HG02610 (cell line): Measurements from ENCODE around the gene ADGRA1.

ENCODE experiments used
- ATAC-seq: cut with Tn5 transposase; IDR thresholded peaks from one replicate; pipeline ENCODE4 v1.9.1; 2021; ENCODE audit warnings: mild to moderate bottlenecking, moderate library complexity; ENCODE audit not compliant: unreplicated experiment

ADGRA1 gene

DNA sequence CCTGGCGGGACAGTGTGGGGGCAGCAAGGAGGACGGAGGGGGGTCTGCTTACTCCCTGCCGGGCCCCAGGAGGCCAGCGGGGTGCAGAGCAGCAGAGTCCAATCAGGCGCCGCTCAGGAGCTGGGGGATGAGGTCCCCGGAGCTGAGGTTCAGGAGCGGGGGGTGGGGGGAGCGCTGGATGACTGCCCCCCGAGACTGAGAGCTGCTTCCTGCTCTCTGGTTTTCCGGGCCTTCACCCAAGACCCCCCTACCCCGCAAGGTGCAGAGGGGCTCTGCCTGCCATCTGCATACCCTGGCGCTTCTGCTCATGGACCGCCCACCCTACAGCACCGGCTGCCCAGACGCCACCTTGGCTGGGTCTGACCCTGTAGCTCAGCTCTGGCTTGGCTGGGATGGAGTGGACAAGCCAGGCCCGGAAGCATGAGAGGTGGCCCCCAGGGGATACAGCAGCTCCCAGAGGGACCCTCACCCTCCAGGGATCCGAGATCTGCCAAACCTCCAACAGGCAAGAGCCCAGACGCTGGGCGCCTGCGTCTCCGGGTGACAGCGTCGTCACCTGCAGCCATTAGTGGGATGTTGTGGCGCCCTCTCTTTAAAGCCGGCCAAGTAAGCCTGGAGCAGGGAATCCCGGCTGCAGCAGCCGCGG is 73.2 kb downstream of the ADGRA1 start:
- ATAC-seq: no peak

DNA sequence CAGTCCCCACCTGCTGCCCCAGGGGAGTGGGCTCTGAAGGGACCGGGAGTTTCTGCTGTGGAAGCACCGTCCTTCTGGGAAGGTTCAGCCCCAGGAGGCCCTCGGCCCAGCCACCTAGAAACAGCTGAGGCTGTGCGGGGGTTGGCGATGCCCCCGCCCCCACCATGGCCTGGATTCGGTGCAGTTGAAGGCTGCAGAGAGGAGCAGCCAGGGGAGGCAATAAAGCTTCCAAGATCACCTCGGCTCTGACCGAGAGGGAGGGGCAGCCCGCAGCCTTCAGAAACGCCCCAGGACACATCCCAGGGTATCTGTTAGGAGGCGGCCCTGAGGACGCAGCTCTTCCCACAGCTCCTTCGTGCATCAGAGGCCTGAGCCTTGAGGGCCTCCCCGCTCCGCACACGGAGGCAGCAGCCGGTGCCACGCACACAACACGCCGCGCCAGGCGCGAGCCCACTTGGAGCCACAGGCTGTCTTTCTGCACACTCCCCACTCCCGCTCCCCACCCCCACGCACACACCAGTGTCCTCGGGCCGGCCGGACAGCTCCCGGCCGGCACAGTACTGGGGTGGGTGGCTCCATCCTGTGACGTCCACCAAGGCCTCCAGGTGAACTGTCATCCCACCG is 73.9 kb downstream of the ADGRA1 start:
- no peak for ATAC-seq

DNA sequence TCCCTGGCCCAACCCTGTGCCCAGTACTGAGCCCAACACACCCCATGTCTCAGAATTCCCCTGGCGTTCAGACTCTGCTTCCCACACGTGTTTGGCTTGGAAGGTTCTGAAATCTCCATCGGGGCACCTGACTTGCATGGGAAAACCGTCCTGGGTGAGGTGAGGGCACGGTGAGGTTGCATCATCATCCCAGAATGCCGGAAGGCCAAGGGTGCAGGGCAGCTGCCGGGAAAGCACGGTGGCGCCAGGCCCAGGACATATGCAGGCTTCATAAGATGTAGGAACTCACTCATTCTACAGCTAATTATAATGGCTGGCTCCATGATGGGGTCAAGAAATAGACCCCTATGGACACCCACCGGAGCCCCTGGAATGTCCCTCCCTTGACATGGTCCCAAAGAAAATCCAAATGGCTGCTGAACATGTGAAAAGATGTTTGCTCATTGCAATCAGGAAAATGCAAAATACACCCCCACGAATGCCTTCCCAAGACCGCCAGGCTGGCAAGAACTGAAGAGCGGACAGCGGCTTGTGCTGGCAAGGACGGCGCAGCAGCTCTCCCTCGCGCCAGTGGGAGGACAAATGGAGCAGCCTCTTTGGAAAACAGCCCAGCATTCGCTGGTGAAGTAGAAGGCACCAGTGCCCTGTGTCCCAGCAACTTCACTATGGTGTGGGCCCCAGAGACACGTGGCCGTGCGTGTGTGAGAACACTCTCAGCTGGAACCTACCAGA is 74.6 kb downstream of the ADGRA1 start:
- ATAC-seq: no peak

DNA sequence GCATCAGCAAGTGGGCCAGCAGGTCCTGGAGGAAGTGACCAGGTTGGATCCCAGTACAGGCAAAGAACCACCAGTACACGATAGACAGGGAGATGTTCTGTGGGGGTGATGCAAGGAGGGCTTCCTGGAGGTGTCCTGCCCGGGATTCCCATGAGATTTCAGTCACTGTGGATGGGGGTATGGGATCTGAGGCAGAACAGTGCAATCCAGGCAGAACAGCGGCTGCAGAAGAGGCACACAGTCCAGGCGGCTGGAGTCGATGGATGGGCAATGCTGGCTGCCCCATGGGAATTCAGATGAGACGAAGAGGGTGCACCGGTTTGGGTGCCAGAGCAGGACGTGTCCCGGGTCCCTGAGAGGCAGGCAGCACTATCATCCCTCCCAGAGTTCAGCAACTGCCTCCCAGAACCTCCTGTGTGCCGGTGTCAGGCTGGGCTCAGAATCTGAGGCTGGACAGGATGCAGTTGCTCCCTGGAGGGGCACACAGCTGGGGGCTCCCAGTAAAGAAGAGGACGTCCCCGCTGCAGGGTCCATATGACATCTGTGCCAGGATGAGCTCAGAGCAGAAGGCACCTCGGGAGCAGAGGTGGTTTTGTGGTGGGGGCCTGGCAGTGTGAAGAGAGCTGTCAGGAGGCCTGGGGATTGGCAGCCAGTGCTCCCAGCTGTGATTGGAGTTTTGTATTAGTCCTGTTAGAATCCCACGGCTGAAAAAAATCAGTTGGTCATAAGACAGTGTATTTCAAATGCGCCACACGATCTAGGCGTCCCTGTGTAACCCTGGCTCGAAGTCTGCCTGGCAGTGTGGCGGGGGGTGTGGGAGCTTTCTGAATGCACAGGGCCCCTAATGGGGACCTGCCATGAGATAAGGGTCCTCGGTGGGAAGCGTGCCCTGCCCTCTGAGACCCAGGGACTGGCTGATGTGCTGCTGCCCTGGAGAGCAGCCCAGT is 75.5 kb downstream of the ADGRA1 start:
- ATAC-seq: no peak

DNA sequence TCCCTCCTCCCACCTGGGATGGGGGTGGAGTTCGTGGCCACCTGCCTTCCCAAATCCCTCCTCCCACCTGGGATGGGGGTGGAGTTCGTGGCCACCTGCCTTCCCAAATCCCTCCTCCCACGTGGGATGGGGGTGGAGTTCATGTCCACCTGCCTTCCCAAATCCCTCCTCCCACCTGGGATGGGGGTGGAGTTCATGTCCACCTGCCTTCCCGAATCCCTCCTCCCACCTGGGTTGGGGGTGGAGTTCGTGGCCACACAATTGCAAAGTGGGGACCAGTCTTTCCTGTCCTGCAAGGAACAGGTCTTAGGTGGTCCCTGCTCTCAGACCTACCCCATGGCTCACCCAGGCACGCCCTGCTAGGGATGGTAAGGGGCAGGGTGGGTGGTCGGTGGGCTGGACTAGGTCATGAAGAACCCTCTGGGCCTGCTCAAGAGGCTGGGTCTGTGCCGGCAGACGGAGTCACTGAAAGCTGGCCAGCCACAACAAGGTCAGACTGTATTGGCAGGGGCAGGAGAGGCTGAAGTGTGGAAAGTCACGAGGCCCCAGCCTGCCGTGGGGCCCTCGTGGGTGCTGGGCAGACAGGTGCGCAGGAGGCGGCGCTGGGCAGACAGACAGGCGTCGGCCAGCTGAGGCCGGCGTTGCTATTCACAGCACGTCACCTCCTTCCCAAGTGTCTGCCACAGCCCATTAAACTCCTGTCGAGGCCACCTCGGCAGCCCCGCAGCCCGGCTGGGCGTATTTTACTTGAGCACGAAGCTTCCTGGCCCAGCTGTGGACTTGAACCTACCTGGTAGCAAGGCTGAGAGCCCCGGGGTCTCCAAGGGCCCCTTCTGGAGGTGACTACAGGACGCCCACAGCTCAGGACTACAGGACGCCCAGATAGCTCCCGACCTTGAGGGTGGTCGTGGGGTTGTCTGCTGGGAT is 76.4 kb downstream of the ADGRA1 start:
- no peak for ATAC-seq

DNA sequence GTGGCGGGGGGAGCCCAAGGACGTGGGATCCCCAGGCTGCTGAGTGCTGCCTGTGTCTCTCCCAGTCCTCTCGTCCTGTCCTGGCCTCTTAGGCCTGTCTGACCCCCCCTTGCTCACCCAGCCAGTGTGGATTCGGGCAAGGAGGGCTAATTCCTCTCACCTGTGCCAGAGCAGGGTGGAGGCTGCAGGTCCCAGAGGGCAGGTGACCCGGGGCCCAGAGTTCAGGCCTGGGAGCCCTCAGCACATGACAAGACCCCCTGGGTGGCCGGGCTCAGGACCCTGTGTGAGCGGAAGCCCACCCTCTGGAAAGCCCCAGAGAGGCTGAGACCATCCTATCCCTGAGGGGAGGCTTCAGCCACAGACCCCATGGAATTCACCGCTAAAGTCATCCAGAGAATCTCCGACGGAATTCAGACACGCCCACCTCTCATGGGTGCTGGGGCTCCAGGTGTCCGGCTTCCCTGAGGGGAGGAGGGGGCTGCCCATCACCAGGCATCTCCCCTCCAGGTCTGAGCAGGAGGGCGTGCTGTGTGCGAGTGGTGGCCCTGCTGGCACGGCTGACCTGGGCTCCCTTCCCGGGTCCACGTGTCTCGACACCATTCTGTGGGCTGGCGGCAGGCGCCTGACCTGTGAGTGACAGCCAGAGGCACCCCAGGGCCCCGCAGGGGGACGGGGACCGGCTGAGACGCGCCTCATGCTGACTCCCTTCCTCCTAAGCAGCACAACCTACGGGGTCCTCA is 77.3 kb downstream of the ADGRA1 start:
- no peak for ATAC-seq

DNA sequence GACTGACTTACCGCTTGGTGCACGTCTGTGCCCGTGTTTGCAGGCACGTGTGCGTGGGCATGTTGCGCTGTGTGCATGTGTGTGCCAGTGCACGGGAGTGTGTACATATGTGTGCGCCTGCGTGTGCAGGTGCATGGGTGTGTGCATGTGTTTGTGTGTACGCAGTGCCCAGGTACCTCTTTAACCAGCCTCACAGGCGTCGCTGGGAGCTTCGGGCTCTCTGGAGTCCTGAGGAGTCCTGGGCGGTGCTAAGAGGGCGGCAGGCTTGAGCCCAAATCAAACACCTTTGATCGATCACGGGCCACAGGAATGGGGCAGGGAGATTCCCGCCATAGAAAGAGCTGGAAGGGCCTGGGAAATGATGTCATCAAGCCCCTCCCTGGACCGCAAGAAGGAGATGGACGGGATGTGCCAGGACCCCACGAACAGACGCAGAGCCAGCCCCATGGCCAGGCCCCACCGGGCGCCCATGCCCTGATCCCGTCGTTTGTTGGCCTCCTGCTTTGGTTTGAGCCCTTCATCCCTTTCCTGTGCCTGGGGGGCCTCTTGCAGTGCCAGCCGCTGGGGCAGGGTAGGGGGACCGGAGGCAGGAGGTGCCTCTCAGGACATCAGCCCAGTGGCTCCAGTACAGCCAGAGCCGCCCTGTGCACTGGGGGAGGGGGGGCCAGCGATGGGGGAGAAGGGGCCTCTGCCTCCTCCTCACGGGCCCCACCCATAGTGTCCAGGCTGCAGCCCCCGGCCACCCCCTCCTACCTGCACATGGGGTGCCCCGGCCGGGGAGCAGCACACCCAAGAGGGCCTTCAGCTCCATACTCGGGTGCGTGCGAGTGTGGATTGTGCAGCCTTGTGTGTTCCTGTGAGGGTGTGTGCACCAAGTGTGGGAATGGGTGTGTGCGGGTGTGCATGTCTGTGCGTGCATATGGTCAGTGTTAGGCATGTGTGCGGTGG is 78.1 kb downstream of the ADGRA1 start:
- ATAC-seq: no peak

DNA sequence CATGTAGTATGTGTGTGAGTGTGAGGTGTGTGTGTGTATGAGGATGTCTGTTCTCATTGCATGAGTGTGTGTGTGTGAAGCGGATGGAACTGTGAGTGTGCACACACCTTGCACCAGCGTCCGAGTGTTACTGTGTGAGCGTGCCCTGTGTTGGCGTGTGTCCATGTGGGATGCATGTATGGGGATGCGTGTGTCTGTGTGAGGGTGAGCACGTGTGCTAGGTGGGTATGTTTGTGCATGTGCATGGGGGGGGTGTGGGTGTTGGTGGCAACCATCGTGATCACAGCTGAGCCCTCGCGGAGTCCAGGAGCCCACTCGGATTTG is 78.7 kb downstream of the ADGRA1 start:
- no peak for ATAC-seq

DNA sequence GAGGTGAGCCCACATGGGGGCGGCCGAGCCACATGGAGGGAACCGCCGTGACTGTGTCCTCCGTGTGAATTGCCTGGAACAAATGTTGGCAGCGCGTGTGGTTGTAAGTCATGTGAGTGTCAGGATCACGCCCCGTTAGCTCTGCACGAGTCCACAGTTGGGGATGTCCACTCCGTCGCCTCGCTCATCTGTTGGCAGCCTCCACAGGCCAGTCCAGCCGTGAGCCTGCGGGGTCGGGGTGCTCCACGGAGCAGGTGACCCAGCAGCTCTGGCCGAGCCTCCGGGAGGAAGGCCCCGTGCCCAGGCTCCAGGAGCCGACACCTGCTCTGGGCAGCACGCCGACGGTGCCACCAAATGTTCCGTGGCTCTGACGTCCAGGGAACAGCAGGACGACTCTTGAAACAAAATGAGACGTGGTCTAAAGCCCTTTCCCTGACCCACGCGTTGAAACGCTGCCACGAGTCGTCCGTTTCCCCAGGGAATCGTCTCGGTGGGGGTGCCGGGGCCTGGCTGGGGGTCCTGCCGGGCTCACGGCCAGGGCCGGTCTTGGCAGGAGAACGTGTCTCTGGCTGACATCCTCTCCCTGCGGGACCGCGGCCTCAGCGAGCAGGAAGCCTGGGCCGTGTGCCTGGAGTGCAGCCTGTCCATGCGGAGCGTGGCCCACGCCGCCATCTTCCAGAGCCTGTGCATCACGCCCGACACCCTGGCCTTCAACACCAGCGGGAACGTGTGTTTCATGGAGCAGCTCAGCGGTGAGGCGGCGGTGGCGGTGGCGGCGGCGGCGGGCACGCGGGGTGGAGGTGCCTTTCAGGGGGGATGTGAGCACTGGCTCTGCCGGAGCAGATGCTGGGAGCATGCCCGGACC is 79.3 kb downstream of the ADGRA1 start:
- no peak for ATAC-seq

DNA sequence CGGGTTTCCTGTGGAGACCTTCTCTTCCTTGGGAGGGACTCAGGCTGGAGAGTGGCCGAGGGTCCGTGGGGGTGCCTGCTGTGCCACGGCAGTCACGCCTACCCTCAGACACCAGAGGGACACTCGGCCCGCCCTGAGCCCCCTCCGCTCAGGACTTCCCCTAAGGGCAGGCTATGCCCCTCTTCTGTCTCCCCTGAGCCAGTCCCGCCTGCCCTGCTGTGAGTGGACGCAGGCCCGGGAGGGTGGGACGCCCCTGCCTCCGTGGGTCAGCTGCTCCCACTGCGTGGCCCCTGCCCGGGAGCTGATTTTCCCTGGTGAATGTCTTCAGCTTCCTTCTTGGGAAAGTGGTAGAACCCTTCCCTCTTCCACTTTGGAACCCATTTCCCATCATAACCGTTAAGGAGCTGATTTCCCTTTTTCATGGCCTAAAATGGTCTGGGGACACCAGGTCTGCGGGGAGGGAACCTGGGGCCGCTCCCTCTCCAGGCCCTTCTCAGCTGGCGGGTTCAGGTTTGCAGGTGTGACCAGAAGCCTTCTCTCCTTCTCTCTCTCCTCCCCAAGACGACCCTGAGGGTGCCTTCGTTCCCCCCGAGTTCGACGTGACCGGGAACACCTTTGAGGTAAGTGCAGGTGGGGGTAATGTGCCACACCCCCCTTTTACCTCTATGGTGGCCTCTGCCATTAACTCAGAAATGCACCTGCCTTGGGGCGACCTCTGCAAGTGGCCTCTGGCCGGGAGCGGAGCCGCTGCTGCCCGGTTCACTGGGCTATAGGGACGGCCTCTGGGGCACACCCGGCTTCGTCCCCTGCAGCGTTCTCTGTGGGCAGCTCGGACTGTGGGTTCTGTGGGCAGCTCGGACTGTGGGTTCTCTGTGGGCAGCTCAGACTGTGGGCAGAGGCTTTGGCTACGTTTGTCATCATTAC is 80.2 kb downstream of the ADGRA1 start:
- no peak for ATAC-seq

DNA sequence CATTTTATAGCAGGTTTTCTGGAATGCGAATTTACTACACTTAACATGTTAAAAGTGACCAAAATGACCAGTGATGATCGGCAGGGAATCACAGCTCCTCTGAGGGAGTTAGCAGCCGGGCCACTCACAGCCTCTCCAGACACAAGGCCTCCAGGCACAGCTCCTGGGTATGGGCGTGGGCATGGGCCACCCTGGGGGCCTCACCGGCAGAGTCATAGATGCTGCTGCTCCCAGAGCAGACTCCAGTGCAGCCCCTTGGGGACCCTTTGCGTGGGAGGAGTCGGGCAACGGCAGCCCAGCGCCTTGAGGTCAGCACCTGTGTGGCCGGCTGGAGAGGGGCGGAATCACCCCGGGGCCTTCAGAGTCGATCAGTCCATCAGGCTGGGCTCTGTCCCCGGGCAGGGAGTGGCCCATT is 80.9 kb downstream of the ADGRA1 start:
- ATAC-seq: no peak

DNA sequence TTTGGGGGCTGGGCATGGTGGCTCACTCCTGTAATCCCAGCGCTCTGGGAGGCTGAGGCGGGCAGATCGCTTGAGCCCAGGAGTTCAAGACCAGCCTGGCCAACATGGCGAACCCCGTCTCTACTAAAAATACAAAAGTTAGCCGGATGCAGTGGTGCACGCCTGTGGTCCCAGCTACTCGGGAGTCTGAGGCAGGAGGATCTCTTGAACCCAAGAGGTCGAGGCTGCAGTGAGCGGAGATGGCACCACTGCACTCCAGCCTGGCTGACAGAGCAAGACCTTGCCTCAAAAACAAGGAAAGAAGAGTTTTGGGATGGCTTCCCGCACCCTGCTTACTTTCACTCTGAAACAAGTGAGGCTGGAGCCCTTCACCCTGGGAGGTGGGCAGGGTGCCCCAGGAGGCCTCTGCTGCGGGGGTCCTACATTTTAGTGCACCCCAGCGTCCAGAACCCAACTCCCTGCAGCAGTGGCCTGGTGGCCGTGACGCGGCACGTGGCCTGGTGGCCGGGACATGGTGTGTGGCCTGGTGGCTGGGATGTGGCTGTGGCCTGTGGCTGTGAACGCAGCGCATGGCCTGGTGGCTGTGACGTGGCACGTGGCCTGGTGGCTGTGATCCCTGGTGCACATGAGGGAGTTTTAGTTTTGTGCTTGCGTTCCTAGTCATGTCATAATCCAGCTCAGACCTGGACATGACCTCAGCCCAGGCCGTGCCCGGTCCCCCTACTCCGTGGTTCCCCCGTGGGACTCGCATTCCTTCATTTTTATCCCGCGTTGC is 81.6 kb downstream of the ADGRA1 start:
- no peak for ATAC-seq

DNA sequence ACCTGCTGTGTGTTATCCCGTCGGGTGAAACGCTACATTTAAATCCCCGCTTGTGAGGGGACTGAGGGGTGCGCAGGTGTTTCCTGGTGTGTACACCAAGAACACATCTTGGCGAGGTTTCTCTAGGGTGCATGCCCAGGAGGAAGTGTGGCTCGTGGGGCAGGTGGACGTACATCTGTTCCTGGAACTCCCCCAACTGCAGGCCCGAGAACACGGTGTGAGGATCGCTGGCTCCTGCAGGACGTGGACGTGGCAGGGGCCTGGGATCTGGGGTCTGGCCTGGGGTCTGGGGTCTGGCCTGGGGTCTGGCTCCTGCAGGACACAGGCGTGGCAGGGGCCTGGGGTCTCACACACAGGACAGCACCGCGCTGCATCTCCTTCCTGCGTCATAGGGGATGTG is 82.4 kb downstream of the ADGRA1 start:
- no peak for ATAC-seq

DNA sequence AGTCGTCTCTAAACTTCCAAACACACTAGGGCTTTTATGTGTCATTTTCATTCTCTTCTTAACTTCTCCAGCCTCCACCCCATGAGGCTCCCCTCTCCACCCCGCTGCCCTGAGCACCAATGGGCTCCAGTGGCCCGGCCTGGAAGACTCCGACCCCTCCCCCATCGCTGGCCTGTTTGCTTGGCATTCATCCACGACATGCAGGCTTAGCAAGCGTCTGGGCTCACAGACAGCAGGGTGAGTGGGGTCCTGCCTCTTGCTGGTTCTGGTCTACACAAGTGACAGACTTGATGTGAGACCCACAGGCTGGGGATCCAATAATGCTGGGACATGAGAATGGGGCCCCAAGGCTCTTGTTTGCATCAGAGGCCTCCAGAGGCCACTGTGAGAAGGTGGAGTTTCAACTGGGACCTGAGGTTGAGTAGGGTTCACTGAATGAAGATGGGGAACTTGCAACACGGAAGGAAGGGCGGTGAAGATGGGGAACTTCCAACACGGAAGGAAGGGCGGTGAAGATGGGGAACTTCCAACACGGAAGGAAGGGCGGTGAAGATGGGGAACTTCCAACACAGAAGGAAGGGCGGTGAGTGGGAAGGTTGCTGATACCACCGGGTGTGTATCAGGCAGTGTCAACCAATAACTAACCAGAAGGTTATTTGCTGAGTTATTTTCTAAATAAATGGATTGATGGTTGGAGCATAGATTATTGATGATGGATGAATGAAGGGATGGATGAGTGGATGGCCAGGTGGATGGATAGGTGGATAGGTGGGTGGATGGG is 86.3 kb downstream of the ADGRA1 start:
- no peak for ATAC-seq

DNA sequence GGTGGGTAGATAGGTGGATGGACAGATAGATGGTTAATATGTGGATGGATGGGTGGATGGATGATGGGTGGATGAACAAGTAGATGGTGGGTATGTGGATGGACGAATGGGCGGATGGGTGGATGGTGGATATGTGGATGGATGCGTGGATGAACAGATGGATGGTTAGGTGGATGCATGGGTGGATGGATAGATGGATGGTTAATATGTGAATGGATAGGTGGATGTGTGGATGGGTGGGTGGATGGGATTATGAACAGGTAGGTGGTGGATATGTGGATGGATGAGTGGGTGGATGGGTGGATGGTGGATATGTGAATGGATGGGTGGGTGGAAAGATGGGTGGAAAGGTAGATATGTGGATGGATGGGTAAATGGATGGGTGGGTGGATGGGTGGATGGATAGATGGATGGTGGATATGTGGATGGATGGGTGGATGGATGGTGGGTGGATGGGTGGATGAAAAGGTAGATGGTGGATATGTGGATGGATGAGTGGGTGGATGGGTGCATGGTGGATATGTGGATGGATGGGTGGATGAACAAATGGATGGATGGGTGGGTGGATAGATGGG is 87.1 kb downstream of the ADGRA1 start:
- ATAC-seq: no peak
